H1 (cell line): ENCODE measurements around the gene ENPP4.

Experiments used
- BCL11A ChIP-seq, 2 experiments: IDR thresholded peaks; one replicate each; pipeline ENCODE4 v1.6.1; 2011; ENCODE audit warnings: low read depth in 2 of 2, low read length in 2 of 2, mild to moderate bottlenecking in 2 of 2
- BRCA1 ChIP-seq: IDR thresholded peaks from 2 replicates; pipeline ENCODE4 v1.6.1; 2012; ENCODE audit warnings: low read depth, low read length, improper control_type of control experiment
- EGR1 ChIP-seq: IDR thresholded peaks from 2 replicates; pipeline ENCODE4 v1.6.1; 2011; ENCODE audit warnings: low read depth, low read length, borderline replicate concordance
- EP300 ChIP-seq, 2 experiments: IDR thresholded peaks; 1 replicate in 1 of 2; 2 replicates in 1 of 2; pipeline ENCODE4 v1.6.1; 2011 to 2012; ENCODE audit warnings: low read depth in 2 of 2, low read length in 2 of 2, mild to moderate bottlenecking in 2 of 2, borderline replicate concordance in 1 of 2, inconsistent platforms in 1 of 2, moderate library complexity in 1 of 2
- EZH2 ChIP-seq: fragments of 200-600 bp; sonication (generic); IDR thresholded peaks from 2 replicates; pipeline ENCODE4 v1.7.1; 2012; ENCODE audit warnings: low read depth, mild to moderate bottlenecking, moderate library complexity, low read length, inconsistent platforms; ENCODE audit not compliant: severe bottlenecking
- GTF2F1 ChIP-seq: IDR thresholded peaks from 2 replicates; pipeline ENCODE4 v1.6.1; 2012; ENCODE audit warnings: low read depth, low read length, improper control_type of control experiment, borderline replicate concordance
- JUND ChIP-seq: IDR thresholded peaks from 2 replicates; pipeline ENCODE4 v1.6.1; 2011; ENCODE audit warnings: mild to moderate bottlenecking, improper control_type of control experiment, low read length
- MAX ChIP-seq: IDR thresholded peaks from 2 replicates; pipeline ENCODE4 v1.6.1; 2012; ENCODE audit warnings: inconsistent platforms
- POLR2A ChIP-seq, 2 experiments: IDR thresholded peaks; 1 replicate in 1 of 2; 2 replicates in 1 of 2; pipeline ENCODE4 v1.6.1; 2011; ENCODE audit warnings: low read depth in 2 of 2, low read length in 2 of 2, mild to moderate bottlenecking in 2 of 2; ENCODE audit errors: control extremely low read depth in 1 of 2
- POLR2AphosphoS5 ChIP-seq: IDR thresholded peaks from 2 replicates; pipeline ENCODE4 v1.6.1; 2011; ENCODE audit warnings: low read depth, low read length
- SP1 ChIP-seq: IDR thresholded peaks from 2 replicates; pipeline ENCODE4 v1.6.1; 2011; ENCODE audit warnings: low read depth, low read length
- SUZ12 ChIP-seq: fragments of 200-600 bp; sonication (generic); IDR thresholded peaks from 2 replicates; pipeline ENCODE4 v1.6.1; 2012; ENCODE audit warnings: mild to moderate bottlenecking, inconsistent platforms, low read length, moderate library complexity, mixed read lengths
- TEAD4 ChIP-seq: IDR thresholded peaks from 2 replicates; pipeline ENCODE4 v1.6.1; 2012; ENCODE audit warnings: low read depth, low read length, inconsistent platforms, mixed read lengths
- TF ChIP-seq, protein P1 (sequence below), 3 experiments: IDR thresholded peaks; 1 replicate in 2 of 3; 2 replicates in 1 of 3; pipeline versions ENCODE4 v1.5.1 to v1.6.1; 2011; ENCODE audit warnings: low read length in 3 of 3, mild to moderate bottlenecking in 3 of 3, inconsistent platforms in 2 of 3, low read depth in 1 of 3, moderate library complexity in 1 of 3; ENCODE audit not compliant: insufficient read depth in 1 of 3; ENCODE audit errors: control extremely low read depth in 1 of 3

GRCh38 chr6:46144270-46144669 lies 14.5 kb downstream of the ENPP4 start:
- TF ChIP-seq, protein P1, sequence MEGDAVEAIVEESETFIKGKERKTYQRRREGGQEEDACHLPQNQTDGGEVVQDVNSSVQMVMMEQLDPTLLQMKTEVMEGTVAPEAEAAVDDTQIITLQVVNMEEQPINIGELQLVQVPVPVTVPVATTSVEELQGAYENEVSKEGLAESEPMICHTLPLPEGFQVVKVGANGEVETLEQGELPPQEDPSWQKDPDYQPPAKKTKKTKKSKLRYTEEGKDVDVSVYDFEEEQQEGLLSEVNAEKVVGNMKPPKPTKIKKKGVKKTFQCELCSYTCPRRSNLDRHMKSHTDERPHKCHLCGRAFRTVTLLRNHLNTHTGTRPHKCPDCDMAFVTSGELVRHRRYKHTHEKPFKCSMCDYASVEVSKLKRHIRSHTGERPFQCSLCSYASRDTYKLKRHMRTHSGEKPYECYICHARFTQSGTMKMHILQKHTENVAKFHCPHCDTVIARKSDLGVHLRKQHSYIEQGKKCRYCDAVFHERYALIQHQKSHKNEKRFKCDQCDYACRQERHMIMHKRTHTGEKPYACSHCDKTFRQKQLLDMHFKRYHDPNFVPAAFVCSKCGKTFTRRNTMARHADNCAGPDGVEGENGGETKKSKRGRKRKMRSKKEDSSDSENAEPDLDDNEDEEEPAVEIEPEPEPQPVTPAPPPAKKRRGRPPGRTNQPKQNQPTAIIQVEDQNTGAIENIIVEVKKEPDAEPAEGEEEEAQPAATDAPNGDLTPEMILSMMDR (IDR thresholded peaks at IDR 0.05; ENCODE audit: control extremely low read depth in 1 of 3, insufficient read depth in 1 of 3, low read depth in 1 of 3, low read length in 3 of 3), result no peak
- TF ChIP-seq POLR2A (IDR thresholded peaks at IDR 0.05; ENCODE audit: control extremely low read depth in 1 of 2, low read depth in 2 of 2, low read length in 2 of 2), result no peak
- TF ChIP-seq EZH2, result no peak
- no peak for TF ChIP-seq GTF2F1
- no peak for TF ChIP-seq SP1
- no peak for TF ChIP-seq BCL11A (IDR thresholded peaks at IDR 0.05; ENCODE audit: low read depth in 2 of 2, low read length in 2 of 2)
- TF ChIP-seq TEAD4, result no peak
- no peak for TF ChIP-seq BRCA1
- no peak for TF ChIP-seq MAX
- no peak for TF ChIP-seq SUZ12
- TF ChIP-seq POLR2AphosphoS5, result no peak
- no peak for TF ChIP-seq EP300 (IDR thresholded peaks at IDR 0.05; ENCODE audit: borderline replicate concordance in 1 of 2, low read depth in 2 of 2, low read length in 2 of 2)
- TF ChIP-seq JUND, result no peak
- no peak for TF ChIP-seq EGR1
